ENCODE data around the gene OLFM3. TPM values are rescaled to one million over a fixed set of nuclear protein-coding genes. Genes with fewer than 3 reads are reported as not detected.

OLFM3 gene
- total RNA-seq, 1 experiment from 2014 or later, result not detected

- Histone ChIP-seq H3K4me1 (replicated peaks; ENCODE audit: insufficient read depth) (no peaks in the 10 kb centered on the region), H3K9me3 (ENCODE audit: insufficient read depth, low read depth) (no peaks in the 10 kb centered on the region), H3K79me2 (ENCODE audit: low read depth) (no peaks in the 10 kb centered on the region), H3F3A (ENCODE audit: insufficient read depth, low read depth) (no peaks in the 10 kb centered on the region), H3K4me3 (no peak overlapping the region), H3K4me2 (no peak overlapping the region), H2AFZ (no peak overlapping the region), H4K20me1 (ENCODE audit: insufficient read depth) (no peaks in the 10 kb centered on the region), H3K36me3 (ENCODE audit: low read depth) (no peaks in the 10 kb centered on the region), H3K27ac (no peak overlapping the region), H3K9me2 (ENCODE audit: insufficient read depth) (no peaks in the 10 kb centered on the region), H3K27me3 (ENCODE audit: insufficient read depth, low read depth) (no peaks in the 10 kb centered on the region)
- no TSS peak for BruUV-seq (replicated peaks)
- CTCF ChIA-PET, result no interaction called here
- POLR2A ChIA-PET (ENCODE audit: unreplicated experiment), result no interaction called here
- intact Hi-C loops (cut with micrococcal nuclease; ENCODE audit: unreplicated experiment), result no loop called here
- TF ChIP-seq, protein P1, sequence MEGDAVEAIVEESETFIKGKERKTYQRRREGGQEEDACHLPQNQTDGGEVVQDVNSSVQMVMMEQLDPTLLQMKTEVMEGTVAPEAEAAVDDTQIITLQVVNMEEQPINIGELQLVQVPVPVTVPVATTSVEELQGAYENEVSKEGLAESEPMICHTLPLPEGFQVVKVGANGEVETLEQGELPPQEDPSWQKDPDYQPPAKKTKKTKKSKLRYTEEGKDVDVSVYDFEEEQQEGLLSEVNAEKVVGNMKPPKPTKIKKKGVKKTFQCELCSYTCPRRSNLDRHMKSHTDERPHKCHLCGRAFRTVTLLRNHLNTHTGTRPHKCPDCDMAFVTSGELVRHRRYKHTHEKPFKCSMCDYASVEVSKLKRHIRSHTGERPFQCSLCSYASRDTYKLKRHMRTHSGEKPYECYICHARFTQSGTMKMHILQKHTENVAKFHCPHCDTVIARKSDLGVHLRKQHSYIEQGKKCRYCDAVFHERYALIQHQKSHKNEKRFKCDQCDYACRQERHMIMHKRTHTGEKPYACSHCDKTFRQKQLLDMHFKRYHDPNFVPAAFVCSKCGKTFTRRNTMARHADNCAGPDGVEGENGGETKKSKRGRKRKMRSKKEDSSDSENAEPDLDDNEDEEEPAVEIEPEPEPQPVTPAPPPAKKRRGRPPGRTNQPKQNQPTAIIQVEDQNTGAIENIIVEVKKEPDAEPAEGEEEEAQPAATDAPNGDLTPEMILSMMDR (conservative IDR thresholded peaks at IDR 0.05), result no peak
- TF ChIP-seq EZH2 (IDR thresholded peaks at IDR 0.05; ENCODE audit: low read depth), result no peak
- DNase-seq, result no peak
Measured at GRCh38 chr1:101841824-101842223, 154.9 kb downstream of the OLFM3 start.

DNA sequence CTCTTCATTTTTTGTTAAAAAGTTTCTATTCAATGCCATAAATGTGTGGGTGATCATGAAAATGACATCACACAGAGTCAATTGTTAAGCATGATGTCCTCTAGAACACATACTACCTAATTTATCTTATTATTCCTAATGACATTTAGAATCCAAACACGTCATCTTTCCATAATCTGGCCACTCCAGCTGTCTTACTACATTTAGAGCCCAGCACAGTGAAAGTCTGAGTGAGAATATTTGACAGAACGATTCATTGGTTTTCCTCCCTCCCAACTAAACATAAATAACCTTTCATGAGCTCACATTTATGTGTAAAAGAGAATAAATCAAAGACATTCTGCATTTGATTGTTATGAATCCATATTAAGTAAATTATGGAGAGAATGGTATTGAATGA, 160.7 kb downstream of the OLFM3 start:
- no peaks in the 10 kb centered on the region for H3F3A ChIP-seq (ENCODE audit: insufficient read depth, low read depth)
- no TSS peak for BruUV-seq (replicated peaks)
- no peaks in the 10 kb centered on the region for H4K20me1 ChIP-seq (ENCODE audit: insufficient read depth)
- no peaks in the 10 kb centered on the region for H3K4me1 ChIP-seq (replicated peaks; ENCODE audit: insufficient read depth)
- no peak overlapping the region for H3K4me3 ChIP-seq
- H2AFZ ChIP-seq, result no peak overlapping the region
- H3K9me3 ChIP-seq (ENCODE audit: insufficient read depth, low read depth), result no peaks in the 10 kb centered on the region; the same call in 1 of the 2 replicates
- H3K4me2 ChIP-seq, result no peak overlapping the region
- H3K27ac ChIP-seq, result no peak overlapping the region
- no peaks in the 10 kb centered on the region for H3K27me3 ChIP-seq (ENCODE audit: insufficient read depth, low read depth)
- H3K9me2 ChIP-seq (ENCODE audit: insufficient read depth), result no peaks in the 10 kb centered on the region
- no peaks in the 10 kb centered on the region for H3K36me3 ChIP-seq (ENCODE audit: low read depth)
- intact Hi-C loops (cut with micrococcal nuclease; ENCODE audit: unreplicated experiment), result loop anchor here (10.0 kb wide), 1 partner anchor 61 kb away; no protein-coding TSS in a partner anchor
- DNase-seq, result no peak
- H3K79me2 ChIP-seq (ENCODE audit: low read depth), result no peaks in the 10 kb centered on the region
- POLR2A ChIA-PET (ENCODE audit: unreplicated experiment), result interaction anchor here (0.6 kb wide), 1 partner anchor 414 kb away, joined by 3 read pairs; no protein-coding TSS in a partner anchor
- CTCF ChIA-PET, result interaction anchor here (0.6 kb wide), 1 partner anchor 290 kb away, joined by 4 read pairs; no protein-coding TSS in a partner anchor
- no peak for TF ChIP-seq EZH2 (IDR thresholded peaks at IDR 0.05; ENCODE audit: low read depth)
- TF ChIP-seq, protein P1 (conservative IDR thresholded peaks at IDR 0.05), result no peak

DNA sequence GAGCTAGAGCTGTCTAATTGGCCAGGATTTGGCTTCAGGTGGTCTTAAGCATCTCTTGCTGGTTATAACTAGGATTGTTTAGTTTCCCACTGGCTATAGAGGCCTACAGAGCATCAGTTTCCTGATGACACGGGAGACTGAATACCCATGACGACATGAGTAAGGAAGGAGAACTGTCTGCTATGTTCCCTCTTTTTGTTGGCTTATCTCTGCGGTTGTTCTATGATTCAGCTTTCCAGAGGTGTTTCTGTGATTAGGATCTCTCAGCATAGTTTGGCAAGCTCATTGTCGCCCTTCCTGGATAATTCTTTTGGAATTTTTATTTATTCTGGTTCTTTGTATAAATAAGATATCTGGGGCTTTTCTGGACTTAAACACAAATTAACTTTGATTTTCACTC, 163.4 kb downstream of the OLFM3 start:
- no peaks in the 10 kb centered on the region for H3K4me1 ChIP-seq (replicated peaks; ENCODE audit: insufficient read depth)
- ChIA-PET CTCF (no interaction called here), POLR2A (ENCODE audit: unreplicated experiment) (no interaction called here)
- H3K9me2 ChIP-seq (ENCODE audit: insufficient read depth), result no peaks in the 10 kb centered on the region
- H4K20me1 ChIP-seq (ENCODE audit: insufficient read depth), result no peaks in the 10 kb centered on the region
- H3K27ac ChIP-seq, result no peak overlapping the region
- intact Hi-C loops (cut with micrococcal nuclease; ENCODE audit: unreplicated experiment), result loop anchor here (10.0 kb wide), 1 partner anchor 59 kb away; no protein-coding TSS in a partner anchor
- no peaks in the 10 kb centered on the region for H3F3A ChIP-seq (ENCODE audit: insufficient read depth, low read depth)
- no peaks in the 10 kb centered on the region for H3K27me3 ChIP-seq (ENCODE audit: insufficient read depth, low read depth)
- H3K4me3 ChIP-seq, result no peak overlapping the region
- no peak overlapping the region for H2AFZ ChIP-seq
- no peaks in the 10 kb centered on the region; the same call in 1 of the 2 replicates for H3K9me3 ChIP-seq (ENCODE audit: insufficient read depth, low read depth)
- peak in 1 of 2 experiments; percentile 38 for DNase-seq
- H3K4me2 ChIP-seq, result no peak overlapping the region
- TF ChIP-seq EZH2 (IDR thresholded peaks at IDR 0.05; ENCODE audit: low read depth), result no peak
- TF ChIP-seq, protein P1 (conservative IDR thresholded peaks at IDR 0.05), result no peak
- no peaks in the 10 kb centered on the region for H3K79me2 ChIP-seq (ENCODE audit: low read depth)
- H3K36me3 ChIP-seq (ENCODE audit: low read depth), result no peaks in the 10 kb centered on the region
- BruUV-seq (replicated peaks), result no TSS peak
